Measurements from ENCODE around the gene SPEG. TPM values are rescaled to one million over a fixed set of nuclear protein-coding genes. Genes with fewer than 3 reads are reported as not detected.

The SPEG gene
- total and polyA plus RNA-seq, 2 of the 13 experiments (the other 11 are each of a cell fraction or from before 2014, with no cell fraction given): 0.18 to 0.24 TPM

DNA sequence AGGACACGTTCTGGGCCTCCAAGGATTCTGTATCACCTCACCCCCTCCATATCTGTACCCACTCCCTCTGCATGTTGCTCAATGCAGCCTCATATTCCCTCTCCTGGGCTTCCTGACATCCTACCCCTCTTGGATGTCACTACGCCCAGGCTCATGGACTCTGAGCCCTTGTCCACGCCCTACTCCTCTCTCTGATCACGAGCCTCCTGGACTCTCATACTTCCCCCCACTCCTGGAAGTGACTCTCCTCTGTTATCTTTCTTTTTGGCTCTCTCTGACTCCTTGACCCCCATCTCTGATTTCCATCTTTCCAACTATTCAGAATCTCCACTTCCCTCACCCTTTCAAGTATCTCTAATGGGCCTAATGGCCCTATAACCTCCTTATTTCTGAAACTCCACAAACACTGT lies 111.3 kb downstream of the SPEG start (continued):
- TF ChIP-seq JARID2 (CRISPR knock-in tag; IDR thresholded peaks at IDR 0.05; ENCODE audit: insufficient replicate concordance) (no peak), ZMYM3 (CRISPR knock-in tag; IDR thresholded peaks at IDR 0.05) (no peak), ZNF414 (CRISPR knock-in tag; IDR thresholded peaks at IDR 0.05) (0 out of 2 replicates have a peak, but pooled peaks have one; percentile 22), ZNF160 (CRISPR knock-in tag; IDR thresholded peaks at IDR 0.05) (no peak), SIN3A (IDR thresholded peaks at IDR 0.05; ENCODE audit: borderline replicate concordance, low read depth, low read length) (peak; percentile 73; the same call in 1 of the 2 replicates), NR2F2 (IDR thresholded peaks at IDR 0.05; ENCODE audit: borderline replicate concordance, low read depth) (no peak; the same call in 1 of the 2 replicates), ZNF333 (CRISPR knock-in tag; IDR thresholded peaks at IDR 0.05; ENCODE audit: borderline replicate concordance) (no peak), MLXIP (CRISPR knock-in tag; IDR thresholded peaks at IDR 0.05; ENCODE audit: borderline replicate concordance) (peak; percentile 97), DMAP1 (CRISPR knock-in tag; IDR thresholded peaks at IDR 0.05) (0 out of 2 replicates have a peak, but pooled peaks have one; percentile 31), ZNF432 (CRISPR knock-in tag; IDR thresholded peaks at IDR 0.05; ENCODE audit: borderline replicate concordance) (no peak), SIN3B (IDR thresholded peaks at IDR 0.05; ENCODE audit: low read length) (no peak), KDM1A (CRISPR knock-in tag; IDR thresholded peaks at IDR 0.05) (no peak), NR2F1 (CRISPR knock-in tag; IDR thresholded peaks at IDR 0.05) (peak; percentile 37 to 77; a peak in 3 of 4 replicates), IKZF1 (IDR thresholded peaks at IDR 0.05) (no peak), NAIF1 (CRISPR knock-in tag; IDR thresholded peaks at IDR 0.05; ENCODE audit: borderline replicate concordance) (no peak), ZNF530 (CRISPR knock-in tag; IDR thresholded peaks at IDR 0.05; ENCODE audit: low read depth) (no peak), ZNF441 (CRISPR knock-in tag; IDR thresholded peaks at IDR 0.05; ENCODE audit: borderline replicate concordance) (no peak), ZNF768 (CRISPR knock-in tag; IDR thresholded peaks at IDR 0.05) (no peak), SMARCC2 (IDR thresholded peaks at IDR 0.05) (no peak)
- TF ChIP-seq, protein P1, sequence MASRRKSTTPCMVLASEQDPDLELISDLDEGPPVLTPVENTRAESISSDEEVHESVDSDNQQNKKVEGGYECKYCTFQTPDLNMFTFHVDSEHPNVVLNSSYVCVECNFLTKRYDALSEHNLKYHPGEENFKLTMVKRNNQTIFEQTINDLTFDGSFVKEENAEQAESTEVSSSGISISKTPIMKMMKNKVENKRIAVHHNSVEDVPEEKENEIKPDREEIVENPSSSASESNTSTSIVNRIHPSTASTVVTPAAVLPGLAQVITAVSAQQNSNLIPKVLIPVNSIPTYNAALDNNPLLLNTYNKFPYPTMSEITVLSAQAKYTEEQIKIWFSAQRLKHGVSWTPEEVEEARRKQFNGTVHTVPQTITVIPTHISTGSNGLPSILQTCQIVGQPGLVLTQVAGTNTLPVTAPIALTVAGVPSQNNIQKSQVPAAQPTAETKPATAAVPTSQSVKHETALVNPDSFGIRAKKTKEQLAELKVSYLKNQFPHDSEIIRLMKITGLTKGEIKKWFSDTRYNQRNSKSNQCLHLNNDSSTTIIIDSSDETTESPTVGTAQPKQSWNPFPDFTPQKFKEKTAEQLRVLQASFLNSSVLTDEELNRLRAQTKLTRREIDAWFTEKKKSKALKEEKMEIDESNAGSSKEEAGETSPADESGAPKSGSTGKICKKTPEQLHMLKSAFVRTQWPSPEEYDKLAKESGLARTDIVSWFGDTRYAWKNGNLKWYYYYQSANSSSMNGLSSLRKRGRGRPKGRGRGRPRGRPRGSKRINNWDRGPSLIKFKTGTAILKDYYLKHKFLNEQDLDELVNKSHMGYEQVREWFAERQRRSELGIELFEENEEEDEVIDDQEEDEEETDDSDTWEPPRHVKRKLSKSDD (CRISPR knock-in tag; IDR thresholded peaks at IDR 0.05; ENCODE audit: low read depth): 0 out of 2 replicates have a peak, but pooled peaks have one; percentile 10
- TF ChIP-seq, protein P2, sequence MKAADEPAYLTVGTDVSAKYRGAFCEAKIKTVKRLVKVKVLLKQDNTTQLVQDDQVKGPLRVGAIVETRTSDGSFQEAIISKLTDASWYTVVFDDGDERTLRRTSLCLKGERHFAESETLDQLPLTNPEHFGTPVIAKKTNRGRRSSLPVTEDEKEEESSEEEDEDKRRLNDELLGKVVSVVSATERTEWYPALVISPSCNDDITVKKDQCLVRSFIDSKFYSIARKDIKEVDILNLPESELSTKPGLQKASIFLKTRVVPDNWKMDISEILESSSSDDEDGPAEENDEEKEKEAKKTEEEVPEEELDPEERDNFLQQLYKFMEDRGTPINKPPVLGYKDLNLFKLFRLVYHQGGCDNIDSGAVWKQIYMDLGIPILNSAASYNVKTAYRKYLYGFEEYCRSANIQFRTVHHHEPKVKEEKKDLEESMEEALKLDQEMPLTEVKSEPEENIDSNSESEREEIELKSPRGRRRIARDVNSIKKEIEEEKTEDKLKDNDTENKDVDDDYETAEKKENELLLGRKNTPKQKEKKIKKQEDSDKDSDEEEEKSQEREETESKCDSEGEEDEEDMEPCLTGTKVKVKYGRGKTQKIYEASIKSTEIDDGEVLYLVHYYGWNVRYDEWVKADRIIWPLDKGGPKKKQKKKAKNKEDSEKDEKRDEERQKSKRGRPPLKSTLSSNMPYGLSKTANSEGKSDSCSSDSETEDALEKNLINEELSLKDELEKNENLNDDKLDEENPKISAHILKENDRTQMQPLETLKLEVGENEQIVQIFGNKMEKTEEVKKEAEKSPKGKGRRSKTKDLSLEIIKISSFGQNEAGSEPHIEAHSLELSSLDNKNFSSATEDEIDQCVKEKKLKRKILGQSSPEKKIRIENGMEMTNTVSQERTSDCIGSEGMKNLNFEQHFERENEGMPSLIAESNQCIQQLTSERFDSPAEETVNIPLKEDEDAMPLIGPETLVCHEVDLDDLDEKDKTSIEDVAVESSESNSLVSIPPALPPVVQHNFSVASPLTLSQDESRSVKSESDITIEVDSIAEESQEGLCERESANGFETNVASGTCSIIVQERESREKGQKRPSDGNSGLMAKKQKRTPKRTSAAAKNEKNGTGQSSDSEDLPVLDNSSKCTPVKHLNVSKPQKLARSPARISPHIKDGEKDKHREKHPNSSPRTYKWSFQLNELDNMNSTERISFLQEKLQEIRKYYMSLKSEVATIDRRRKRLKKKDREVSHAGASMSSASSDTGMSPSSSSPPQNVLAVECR (CRISPR knock-in tag; IDR thresholded peaks at IDR 0.05; ENCODE audit: borderline replicate concordance): peak; percentile 59; the same call in 1 of the 2 replicates
